Activated effector memory CD4-positive, alpha-beta T cell treated with Interleukin-2 at 50 U/mL for 16 hours (primary cell): ENCODE measurements around the gene COL11A2.
"Not testable (repeated sequence)": the region's sequence is repeated elsewhere in the genome, so short reads cannot be mapped to it uniquely, and the experiment has no call there.

ENCODE experiments used
- DNase-seq: peaks from one replicate; pipeline ENCODE4 v3.0.0-alpha.2; 2020

The COL11A2 gene

DNA sequence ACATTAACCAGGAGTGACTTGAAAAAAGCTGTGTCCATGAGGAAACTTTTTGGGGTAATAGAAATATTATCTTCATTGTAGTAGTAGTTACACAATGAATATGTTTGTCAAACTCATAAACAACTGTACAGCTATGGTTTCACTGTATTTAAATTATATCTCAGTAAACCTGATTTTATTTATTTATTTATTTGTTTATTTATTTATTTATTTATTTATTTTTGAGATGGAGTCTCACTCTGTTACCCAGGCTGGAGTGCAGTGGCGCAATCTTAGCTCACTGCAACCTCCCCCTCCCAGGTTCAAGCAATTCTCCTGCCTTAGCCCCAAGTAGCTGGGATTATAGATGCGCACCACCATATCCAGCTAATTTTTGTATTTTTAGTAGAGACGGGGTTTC lies 41.7 kb downstream of the COL11A2 start:
- DNase-seq: not testable (repeated sequence)

DNA sequence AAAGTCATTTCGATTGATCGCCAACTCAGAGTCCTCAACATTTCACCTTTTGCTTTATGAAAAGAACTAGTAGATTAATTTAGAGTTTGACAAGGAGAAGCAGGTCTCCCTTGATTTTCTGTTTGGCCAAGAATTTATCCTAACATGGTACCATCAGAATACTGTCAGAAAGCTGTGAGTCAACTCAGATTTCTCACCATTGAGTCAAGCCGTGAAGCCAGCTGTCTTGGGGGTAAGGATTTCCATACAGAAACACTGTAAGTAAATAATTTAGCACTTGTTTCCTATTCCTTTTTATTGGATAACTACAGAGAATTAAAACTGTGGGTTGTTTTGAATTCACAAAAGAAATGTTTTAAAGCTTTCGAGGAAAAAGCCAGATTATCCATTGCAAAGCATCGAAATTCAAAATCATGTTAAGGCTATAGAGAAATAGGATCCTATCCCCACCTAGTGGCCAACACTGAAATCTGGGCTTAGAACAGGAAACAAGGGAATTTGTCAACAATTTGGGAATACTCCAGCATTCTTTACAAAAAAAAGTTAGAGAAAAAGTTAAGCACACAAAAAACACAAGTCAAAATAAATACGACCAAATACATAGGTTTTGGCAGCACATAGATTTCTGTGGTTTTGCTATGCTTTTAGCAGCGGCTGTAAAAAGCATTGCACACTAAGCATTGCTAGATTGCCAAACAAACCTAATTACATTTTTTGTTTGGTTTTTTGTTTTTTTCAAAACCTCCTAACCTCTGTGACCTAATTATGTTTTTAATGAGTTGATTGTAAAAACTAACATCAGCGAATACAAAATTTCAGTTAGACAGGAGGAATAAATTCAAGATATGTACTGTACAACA lies 44.2 kb downstream of the COL11A2 start:
- no peak for DNase-seq

DNA sequence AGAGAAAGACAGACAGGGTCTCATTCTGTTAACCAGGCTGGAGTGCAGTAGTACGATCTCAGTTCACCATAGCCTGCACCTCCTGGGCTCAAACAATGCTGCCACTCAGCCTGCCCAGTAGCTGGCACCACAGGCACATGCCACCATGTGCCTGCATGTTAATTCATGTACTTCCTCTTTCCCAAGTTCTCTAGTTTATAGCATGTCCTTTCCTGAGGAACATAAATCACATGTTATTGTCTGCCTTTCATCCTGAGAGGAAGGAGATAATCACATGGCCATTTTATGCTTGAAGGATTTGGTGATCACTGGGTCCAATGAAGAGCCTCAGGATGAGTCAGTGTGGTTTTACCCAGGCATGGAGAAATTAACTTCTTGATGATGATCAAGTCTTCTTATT lies 47.9 kb downstream of the COL11A2 start:
- no peak for DNase-seq

DNA sequence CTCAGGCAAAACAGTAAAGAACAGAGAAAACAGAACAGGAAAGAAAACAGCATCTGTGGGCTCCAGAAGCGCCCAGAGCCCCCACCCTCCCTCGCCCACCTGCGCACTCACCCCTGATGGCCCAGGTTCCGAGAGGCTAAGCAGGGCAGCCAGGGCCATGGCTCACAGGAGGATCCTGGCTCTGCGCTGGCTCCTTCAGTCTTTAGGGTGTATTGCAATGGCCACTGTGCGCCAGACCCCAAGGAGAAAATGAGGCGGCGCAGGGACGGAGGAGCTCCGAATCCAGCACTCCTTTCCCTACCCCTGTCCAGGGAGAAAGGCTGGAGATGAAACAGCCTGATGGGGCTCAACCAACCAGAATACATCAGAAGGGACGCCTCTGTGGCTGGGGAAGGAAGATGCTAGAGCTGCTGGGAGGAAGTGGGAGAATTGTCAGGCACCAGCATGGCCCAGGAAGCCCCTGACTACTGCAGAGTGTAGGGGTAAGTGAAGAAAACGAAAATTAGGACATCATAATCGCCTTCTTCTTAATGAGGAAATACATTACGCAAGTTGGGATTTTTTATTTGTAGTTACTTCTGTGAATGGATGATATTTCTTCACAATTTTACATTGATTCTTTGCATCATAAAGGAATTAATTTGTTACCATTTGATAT lies 49.0 kb downstream of the COL11A2 start:
- no peak for DNase-seq

DNA sequence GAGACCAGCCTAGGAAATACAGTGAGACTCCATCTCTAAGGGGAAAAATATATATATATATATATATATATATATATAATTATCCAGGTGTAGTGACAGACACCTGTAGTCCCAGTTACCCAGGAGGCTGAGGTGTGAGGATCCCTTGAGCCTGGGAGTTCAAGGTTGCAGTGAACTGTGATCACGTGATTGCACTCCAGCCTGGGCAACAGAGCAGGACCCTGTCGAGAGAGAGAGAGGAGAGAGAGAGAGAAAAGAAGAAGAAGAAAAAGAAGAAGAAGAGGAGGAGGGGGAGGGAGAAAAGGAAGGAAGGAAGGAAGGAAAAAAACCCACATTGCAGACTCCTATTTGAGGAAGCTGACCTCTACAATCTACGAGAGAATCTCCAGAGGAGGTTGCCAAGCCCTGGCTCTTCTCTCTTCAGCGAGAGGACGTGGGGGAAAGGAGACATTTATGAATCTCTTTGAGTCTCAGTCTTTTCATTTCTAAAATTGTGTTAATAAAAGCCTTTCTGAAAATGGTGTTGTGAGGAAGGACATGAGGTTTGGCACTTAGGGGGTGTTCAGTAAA lies 49.7 kb downstream of the COL11A2 start:
- DNase-seq: no peak

DNA sequence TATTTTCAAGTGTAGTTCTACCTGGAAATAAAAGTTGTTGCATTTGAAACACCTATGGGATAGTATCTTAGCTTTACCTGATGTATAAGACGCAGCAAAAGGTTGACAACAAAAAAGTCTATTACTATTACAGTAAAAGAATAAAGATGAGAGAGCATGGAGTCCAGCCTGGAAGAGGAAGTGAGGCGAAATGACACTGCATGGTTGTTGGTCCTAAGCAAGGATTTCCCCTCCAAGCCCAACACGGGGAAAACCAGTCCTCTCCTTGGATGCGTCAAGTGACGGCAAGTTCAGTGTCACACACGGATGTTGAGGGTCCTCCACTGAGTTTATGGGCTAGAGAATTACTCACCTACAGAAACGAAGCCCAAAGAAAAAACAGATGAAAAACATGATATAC lies 51.7 kb downstream of the COL11A2 start:
- no peak for DNase-seq

DNA sequence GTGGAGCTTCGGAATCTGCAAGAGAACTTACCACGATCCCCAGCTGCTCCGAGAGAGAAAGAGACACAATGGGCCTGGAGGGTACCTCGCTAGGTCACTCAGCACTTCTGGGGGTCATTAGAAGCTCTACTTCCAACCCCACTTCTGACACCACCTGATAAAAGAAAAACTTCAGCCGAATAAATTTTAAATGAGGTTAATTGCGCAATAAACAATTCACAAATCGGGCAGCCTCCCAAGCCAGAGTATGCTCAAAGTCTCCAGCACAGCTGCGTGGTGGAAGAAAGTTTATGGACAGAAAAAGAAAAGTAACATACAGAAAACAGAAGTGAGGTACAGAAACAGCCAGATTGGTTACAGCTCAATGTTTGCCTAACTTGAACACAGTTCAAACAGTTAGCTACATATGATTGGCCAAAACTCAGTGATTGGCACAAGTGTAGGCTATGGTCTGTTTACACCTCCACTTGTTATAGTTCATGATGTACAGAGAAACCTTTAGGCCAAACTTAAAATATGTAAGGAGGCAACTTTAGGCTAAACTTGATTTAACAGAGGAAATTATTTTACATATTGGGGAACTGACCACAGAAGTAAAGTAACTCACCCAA lies 52.6 kb downstream of the COL11A2 start:
- no peak for DNase-seq

DNA sequence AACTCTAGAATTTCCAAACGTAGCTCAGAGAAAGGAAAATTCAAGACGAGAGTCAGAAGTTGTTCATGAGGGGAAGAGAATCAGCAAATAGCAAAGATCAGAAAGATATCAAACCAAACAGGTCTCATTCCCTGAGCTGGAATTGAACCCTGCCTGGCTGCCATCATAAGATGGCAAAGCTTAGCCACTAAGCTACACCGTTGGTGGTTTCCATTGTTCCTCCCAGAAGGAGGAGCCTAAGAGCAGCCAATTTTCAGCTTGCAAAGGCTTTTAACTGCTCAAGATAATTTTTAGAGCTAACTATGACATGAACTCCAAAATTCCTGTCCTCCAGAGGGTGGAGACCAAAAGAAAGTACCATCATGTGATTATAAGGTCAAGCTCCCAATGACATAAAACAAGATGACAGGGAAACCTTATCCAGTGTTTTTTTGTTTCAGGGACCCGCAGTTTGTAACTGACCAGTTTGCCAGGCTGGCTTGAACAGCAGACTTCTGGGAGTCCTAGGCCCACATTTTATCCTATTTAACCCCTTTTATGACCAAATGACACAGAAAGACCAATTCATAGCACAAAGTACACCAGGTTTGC lies 55.9 kb downstream of the COL11A2 start:
- no peak for DNase-seq

DNA sequence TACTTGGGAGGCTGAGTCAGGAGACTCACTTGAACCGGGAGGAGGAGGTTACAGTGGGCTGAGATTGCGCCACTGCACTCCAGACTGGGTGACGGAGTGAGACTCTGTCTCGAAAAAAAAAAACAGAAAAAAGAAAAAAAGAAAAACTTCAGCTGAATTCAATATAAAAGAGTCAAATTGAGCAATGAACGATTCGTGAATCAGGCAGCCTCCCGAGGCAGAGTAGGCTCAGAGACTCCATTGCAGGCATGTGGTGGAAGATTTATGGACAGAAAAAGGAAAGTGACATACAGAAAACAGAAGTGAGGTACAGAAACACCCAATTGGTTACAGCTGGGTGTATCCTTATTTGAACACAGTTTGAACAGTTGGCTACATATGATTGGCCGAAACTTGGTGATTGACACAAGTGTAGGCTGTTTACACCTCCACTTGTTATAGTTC lies 60.2 kb downstream of the COL11A2 start:
- no peak for DNase-seq

DNA sequence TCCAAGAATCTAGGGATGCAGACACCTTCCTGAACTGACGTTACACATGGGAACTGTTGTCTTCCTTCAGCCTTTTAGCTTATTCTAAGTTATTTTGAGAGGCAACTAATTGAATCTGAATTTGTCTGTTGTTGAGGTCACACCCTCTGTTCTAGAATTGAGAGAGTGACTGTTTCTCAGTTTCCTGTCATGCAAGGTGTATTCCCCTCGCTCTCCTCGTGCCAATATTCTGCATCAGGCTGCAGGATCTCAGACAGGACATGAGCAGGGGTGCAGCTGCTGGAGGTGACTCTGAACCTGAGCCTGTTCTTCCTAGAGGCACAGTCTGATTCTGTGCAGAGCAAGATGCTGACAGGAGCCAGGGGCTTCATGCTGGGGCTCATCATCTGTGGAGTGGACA lies 63.9 kb downstream of the COL11A2 start:
- no peak for DNase-seq

DNA sequence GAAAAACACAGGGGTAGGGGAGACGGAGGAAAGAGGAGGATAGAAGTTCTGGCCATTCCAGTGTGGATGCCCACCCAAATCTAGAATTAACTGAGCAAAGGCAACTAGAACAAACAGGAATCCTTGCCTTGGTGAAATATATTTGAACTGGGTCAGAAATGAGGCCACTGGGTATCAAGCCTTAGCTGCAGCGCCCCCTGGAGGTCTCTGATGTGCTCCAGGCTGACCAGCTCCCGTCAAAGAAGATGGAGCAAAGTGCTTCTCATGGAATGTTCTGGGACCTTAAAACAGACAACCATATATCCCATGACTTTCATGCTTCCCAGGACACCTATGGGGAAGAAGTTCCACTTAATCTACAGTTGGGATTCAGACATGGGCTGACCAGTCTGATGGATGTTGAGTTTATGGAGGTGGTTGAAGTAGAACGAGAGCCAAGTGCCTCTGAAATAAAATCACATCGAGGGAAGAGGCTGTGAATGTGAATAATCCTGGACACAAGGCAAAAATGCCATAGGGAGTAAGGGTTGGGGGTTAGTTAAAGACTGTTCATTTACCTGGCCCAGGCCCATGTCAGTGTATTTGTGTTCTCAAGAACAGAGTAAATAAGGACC lies 66.1 kb downstream of the COL11A2 start:
- peak; percentile 25 for DNase-seq

DNA sequence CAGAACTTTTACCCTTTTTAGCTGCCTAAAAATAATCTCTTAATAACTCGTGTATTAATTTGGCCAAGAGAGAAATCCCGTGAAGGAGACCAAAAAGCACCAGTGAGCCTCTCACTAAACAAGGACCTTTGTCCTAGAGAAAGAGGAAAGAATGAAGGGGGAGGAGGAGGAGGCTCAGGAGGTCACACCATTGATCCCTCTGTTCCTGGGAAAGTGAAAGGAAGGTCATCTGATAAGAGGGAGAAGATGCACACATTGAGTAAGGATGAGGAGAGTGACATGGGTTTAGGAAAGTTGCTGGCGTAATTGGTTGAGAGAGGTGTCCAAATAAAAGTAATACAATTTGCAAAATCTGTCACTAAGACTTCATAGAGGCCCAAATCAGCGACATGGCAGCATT lies 67.3 kb downstream of the COL11A2 start:
- no peak for DNase-seq

DNA sequence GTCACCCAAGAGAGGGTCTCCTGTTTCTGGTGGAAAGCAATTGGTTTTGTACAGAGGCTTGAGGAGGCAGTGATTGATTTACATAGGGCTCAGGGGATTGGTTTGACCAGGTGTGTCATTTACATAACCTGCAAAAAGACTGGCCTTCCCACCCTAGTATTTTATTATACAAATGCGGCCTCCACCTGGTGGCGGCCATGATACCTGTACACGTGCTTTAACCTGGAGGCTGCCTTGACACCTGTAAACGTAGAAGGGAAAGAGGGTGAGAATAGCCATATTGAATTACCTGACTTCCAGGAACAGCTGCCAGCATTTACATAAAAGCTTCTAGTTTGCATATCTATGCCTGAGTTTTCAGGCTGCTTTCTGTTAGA lies 67.8 kb downstream of the COL11A2 start:
- no peak for DNase-seq

DNA sequence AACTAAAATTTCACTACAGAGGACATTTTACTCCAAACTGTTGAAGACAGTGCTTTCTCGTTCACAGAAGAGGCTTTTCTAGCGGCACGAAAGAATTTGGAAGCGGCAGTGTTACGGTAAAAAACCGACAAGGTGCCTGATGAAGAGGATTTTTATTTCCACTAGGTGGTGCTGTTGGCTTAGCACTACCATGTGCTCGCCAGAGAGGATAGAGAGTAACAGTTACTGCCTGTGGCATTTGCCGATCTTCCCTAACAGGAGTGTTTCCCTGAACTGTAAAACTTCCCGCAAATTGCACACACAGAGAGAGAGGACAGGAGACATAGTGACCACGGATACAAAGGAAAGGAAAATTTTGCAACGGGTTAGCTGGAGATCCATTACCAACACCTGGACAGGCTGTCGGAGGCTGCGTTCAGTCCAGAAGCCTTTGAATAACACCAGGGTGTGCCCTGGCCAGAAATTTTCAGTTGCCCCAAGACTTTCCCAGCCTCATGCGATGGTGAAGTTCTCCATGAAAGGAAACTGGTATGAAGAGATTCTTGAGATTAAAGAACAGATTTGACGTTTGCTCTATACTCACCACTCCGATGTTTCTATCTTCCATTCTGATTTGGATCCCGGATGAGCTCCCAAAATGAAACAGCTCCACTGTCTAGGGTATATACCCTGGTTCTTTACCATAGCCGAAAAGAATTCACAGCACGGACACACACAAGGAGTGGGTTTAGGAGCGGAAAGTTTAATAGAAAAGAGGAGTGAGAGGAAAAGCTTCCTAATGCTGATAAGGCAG lies 68.3 kb downstream of the COL11A2 start:
- no peak for DNase-seq

DNA sequence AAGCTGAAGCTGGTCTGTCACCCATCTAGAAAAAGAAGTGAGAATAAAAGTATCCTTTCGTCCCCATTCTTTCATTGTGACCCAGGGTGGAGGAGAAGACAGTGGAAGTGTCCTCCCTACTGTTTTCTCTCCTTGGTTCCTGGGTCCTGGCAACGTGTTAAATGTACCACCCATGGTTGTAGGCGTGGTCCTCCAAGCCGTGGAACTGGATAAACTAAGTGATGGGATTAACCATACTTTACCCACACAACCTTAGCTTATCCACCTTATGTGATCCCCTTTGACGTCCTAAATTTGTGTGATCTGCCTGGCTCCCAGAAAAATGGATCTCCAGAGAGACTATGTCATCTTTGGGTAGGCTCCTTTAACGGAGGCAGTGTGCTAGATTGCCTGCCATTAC lies 69.1 kb downstream of the COL11A2 start:
- no peak for DNase-seq

DNA sequence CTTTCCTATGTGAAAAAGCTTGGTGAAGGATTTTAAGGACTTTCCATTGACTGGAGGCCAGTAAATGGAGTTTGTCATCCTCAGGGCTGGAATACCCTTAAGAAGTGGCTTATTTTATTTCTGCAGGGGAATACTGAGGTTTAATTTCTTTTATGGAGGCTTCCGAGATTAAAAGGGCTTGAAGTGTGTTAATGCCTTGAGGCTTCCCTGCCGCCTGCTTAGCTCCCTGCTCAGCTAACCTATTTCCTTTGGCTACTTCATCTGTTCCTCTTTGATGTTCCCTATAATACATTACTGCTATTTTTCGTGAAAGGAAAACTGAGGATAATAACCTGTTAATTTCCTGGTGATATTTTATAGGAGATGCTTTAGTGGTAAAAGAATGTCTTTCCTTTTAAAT lies 72.3 kb downstream of the COL11A2 start:
- DNase-seq: no peak

DNA sequence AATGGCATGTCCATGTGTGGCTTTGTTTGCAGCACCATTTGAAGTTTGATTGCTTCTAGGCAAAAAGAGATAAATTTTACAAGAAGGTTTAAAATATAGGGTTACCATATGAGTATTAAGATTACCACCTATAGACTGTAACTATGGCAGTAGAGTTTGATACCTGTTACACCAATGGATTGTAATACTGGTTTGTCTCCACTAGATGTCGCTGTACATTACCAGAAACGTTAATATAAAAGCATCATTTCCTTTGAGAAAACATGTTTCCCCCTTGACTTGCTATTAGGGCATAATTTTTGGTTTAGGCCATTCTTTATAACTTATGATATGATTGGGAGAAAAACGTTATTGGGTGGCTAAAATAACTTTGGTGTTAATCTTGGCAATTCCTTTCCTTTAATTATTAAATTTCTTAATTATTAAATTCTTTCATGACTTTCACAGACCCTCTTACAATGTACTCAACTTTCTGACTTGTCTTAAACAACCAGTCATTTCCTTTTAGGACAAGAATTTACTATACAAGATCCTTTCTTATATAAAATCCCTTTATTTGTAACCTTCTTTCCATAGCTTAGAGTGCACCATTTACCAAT lies 73.6 kb downstream of the COL11A2 start:
- no peak for DNase-seq

DNA sequence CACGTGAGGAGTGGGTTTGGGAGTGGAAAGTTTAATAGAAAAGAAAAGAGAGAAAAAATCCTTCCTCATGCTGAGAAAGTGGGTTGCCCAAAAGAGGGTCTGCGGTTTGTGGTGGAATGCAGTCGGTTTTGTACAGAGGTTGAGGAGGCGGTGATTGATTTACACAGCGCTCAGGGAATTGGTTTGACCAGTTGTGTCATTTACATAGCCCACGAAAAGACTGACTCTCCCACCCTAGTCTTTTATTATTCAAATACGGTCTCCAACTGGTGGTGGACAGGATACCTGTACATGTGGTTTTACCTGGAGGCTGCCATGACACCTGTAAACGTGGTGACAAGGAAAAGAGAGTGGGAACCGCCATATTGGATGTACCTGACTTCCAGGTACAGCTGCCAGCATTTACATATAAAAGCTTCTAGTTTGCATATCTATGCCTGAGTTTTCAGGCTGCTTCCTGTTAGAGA lies 74.4 kb downstream of the COL11A2 start:
- no peak for DNase-seq

DNA sequence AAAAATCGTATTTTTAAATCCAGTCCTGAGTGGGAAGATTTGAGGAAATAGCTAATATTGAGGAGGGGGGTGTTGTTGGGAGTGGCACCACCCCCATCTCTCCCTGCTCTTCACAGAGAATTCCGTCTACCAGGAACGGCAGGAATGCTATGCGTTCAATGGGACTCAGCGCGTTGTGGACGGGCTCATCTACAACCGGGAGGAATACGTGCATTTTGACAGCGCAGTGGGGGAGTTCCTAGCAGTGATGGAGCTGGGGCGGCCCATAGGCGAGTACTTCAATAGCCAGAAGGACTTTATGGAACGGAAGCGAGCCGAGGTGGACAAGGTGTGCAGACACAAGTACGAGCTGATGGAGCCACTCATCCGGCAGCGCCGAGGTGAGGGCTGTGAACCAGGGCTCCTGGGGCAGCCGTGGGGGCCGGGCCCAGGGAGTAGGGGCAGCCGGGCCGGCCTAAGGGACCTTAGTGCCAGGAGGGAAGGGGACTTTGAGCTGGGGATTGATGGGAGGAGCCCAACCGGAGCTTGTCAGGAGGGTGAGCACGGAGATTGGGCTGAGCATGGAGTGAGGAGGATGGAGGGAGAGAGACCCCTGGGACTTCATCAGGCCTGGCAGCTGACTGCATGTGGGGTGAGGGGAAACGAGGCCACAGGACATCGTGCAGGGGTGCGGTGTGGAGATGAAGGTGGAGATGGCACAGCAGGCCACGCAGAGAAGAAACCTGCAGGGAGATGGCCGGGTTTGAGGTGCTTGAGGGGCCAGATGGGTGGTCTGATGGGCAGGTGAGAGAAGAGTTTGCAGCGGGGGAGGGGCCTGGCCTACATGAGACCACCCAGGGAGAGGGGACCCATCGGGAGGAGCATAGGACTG lies 75.2 kb downstream of the COL11A2 start:
- DNase-seq: no peak

DNA sequence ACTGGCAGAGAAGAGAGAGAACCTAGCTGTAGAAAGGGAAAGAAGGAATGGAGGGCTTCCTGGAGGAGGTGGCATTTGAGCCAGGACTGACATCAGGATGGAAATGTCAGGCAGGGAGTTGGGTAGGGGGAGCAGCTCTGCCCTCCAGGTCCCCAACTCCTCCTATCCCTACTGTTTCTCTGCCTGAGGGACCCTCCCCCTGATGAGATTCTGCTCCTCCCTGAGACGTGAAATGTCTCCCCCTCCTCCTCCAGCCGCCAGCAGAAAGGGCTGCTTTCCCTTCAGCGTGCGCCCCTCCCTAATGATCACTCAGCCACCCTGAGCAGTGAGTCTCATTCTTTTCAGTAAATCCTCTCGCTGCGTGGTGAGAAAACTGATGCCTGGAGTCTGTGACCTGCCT lies 75.8 kb downstream of the COL11A2 start:
- DNase-seq: no peak
